GM12891 (cell line): ENCODE measurements around the gene CCDC194.

Experiments
- DNase-seq: peaks from one replicate; pipeline ENCODE4 v3.0.0; 2011; ENCODE audit warnings: low spot score; ENCODE audit not compliant: insufficient read length
- FAIRE-seq: peaks from 2 replicates; lab custom pipeline; 2011; peaks lifted over from hg19 to GRCh38; lab: Jason Lieb, UNC
- PAX5 ChIP-seq: IDR thresholded peaks from 2 replicates; pipeline ENCODE4 v1.6.1; 2011; ENCODE audit warnings: low read length, moderate library complexity, mild to moderate bottlenecking; ENCODE audit not compliant: insufficient read depth, severe bottlenecking
- POLR2A ChIP-seq: IDR thresholded peaks from 2 replicates; pipeline ENCODE4 v1.6.1; 2011; ENCODE audit warnings: low read depth, low read length, control low read depth
- POLR2AphosphoS5 ChIP-seq: IDR thresholded peaks from 2 replicates; pipeline ENCODE4 v1.6.1; 2011; ENCODE audit warnings: low read depth, low read length, control low read depth
- POU2F2 ChIP-seq: IDR thresholded peaks from 2 replicates; pipeline ENCODE4 v1.6.1; 2011; ENCODE audit warnings: low read depth, mild to moderate bottlenecking, control low read depth, low read length, moderate library complexity
- SPI1 ChIP-seq: IDR thresholded peaks from 2 replicates; pipeline ENCODE4 v1.6.1; 2011; ENCODE audit warnings: low read depth, low read length, control low read depth
- TAF1 ChIP-seq: IDR thresholded peaks from 2 replicates; pipeline ENCODE4 v1.6.1; 2011; ENCODE audit warnings: low read depth, low read length, control low read depth

Gene CCDC194

DNA sequence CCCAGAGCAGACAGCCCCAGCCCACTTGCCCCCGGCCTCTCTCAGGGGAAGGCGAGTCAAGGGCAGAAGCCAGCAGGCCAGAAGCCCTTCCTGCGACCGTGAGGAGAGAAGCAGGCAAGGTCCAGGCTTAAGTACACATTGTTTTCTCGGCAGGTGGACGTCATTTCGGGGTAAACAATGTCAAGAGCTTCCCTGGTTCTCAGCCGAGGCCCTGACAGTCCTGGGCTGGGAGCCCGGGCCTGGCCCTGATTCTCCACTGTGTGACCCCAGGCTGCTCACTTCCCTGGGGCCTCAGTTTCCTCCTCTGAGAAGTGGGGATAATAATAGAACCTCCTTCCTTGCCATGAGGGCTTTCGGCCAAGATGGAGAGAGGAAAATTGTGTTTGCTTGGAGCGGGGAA is 36.3 kb downstream of the CCDC194 start:
- FAIRE-seq (no peak), DNase-seq (no peak)
- TF ChIP-seq POLR2A (no peak), SPI1 (no peak), TAF1 (no peak), POLR2AphosphoS5 (no peak), PAX5 (no peak), POU2F2 (no peak)

DNA sequence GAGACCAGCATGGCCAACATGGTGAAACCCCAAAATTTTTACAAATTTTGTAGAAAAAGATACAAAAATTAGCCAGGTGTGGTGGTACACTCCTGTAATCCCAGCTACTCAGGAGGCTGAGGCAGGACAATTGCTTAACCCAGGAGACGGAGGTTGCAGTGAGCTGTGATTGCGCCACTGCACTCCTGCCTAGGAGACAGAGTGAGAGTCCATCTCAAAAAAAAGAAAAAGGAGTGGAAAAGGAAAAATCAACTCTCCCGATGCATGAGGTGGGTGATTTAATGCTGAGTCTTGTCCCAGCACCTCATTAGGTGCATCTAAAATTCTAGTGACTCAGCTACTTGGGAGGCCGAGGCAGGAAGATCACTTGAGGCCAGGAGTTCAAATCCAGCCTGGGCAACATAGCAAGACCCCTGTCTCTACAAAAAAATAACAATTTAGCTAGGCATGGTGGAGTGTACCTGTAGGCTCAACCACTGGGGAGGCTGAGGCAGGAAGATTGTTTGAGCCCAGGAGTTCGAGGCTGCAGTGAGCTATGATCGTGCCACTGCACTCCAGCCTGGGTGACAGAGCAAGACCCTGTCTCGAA is 36.8 kb downstream of the CCDC194 start:
- FAIRE-seq (no peak), DNase-seq (no peak)
- TF ChIP-seq PAX5 (no peak), TAF1 (no peak), SPI1 (no peak), POLR2AphosphoS5 (no peak), POU2F2 (no peak), POLR2A (no peak)

GRCh38 chr19:17353386-17353785 is 40.6 kb downstream of the CCDC194 start:
- TF ChIP-seq PAX5 (no peak), SPI1 (no peak), POLR2A (no peak), POU2F2 (no peak), POLR2AphosphoS5 (no peak), TAF1 (no peak)
- DNase-seq (no peak), FAIRE-seq (no peak)

DNA sequence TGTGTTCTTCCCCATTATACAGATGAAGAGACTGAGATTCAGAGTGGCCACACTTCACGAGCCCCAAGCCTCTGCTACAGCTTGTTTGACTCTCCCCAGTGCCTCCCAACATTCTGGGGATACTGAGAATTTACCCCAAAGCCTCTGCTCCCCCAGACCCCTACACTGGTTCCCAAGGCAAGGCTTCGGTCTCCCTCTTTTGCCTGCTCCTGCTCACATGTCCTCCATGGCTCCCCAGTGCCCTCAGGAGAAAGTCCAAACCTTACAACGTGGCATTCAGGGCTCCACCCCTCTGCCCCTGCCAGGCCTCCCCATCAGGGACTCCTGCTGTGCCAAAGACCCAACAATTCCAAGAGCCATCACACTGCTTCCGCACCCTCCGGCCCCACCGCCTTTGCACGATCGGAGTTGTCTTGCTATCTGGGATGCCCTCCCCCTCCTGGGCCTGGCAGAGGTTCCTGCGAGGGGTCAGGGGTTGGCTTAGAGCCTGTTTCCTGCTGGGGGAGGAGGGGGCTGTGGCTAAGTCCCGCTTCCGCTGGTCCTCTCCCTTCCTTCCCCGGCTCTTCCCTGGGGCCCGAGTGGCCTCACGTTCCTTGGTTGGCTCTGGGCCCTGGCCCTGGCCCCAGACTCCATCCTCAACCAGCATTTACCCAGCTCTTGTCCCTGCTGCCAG is 41.3 kb downstream of the CCDC194 start:
- no peak for DNase-seq
- TF ChIP-seq POU2F2 = no peak
- no peak for TF ChIP-seq POLR2AphosphoS5
- TF ChIP-seq POLR2A = no peak
- no peak for TF ChIP-seq PAX5
- no peak for TF ChIP-seq SPI1
- TF ChIP-seq TAF1 = no peak
- no peak for FAIRE-seq

GRCh38 chr19:17351815-17352435 is 42.1 kb downstream of the CCDC194 start:
- peak; percentile 79 for FAIRE-seq
- TF ChIP-seq PAX5 (no peak), SPI1 (no peak), TAF1 (no peak), POLR2AphosphoS5 (no peak), POLR2A (no peak), POU2F2 (no peak)
- no peak for DNase-seq

- TF ChIP-seq TAF1 (no peak), SPI1 (no peak), POLR2A (no peak)
- FAIRE-seq (no peak), DNase-seq (no peak)
These were observed 45.3 kb downstream of the CCDC194 start for GRCh38 chr19:17348700-17349099.

DNA sequence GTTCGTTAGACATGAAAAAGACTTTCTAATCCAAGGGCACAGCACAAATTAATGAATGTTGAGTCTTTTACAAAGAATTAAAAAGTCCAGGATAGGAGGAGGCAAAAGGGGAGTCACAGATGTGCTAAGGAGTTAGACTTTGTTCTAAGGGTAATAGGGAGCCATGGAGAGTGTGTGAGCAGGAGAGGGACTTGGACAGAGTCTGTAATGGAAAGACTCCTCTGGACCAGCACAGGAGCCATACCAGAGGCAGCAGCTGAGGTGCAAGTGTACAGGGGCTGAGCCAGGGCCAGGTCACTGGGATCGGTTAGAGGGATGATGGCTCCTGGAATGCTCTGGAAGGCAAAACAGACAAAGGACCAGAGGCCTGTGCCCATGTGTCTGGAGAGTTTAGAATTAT is 46.1 kb downstream of the CCDC194 start:
- TF ChIP-seq POU2F2 (no peak), POLR2AphosphoS5 (no peak), POLR2A (no peak), TAF1 (no peak), PAX5 (no peak), SPI1 (no peak)
- DNase-seq (no peak), FAIRE-seq (no peak)

DNA sequence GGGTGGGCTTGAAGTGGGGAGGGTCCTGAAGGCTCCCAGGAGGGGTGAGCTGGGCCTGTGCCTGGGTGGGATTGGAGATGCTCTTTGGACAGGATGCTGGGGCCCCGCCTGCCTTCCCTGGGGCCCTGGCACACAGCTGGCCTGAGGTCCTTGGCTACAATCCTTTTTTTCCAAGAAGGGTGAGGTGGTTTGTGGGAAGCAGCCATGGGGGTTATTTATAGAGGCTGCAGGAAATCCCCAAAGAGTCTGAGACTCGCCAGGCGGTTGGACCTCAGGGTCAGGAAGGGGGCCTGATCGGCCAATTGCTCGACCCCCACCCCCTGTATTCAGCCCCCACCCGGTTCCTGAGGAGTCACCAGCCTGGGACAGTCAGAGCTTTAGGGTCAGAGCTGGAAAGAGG is 46.6 kb downstream of the CCDC194 start:
- FAIRE-seq (no peak), DNase-seq (no peak)
- TF ChIP-seq POLR2A = no peak
- no peak for TF ChIP-seq POU2F2
- TF ChIP-seq TAF1 = no peak

GRCh38 chr19:17346109-17346671 is 47.8 kb downstream of the CCDC194 start:
- TF ChIP-seq TAF1 (no peak), SPI1 (no peak; the same call in 1 of the 2 replicates), PAX5 (no peak), POLR2A (no peak), POLR2AphosphoS5 (no peak), POU2F2 (no peak)
- peak; percentile 82 for DNase-seq
- FAIRE-seq = peak; percentile 88

DNA sequence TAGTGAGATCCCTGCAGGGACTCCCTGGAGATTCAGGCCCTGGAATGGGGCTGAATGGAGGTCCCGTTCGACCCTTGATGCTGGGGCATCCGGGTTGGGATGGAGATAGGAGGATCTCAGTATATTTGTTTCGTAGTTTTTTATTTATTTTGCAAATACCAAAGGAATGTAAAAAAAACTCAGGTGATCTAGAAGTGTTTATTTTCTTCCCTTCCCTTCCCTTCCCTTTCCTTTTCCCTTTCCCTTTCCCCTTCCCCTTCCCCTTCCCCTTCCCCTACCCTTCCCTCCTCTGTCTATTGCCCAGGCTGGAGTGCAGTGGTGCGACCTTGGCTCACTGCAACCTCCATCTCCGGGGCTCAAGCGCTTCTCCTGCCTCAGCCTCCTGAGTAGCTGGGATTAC is 52.2 kb downstream of the CCDC194 start:
- DNase-seq = no peak
- no peak for TF ChIP-seq POU2F2
- TF ChIP-seq TAF1 = no peak
- no peak for TF ChIP-seq SPI1
- no peak for TF ChIP-seq POLR2A
- TF ChIP-seq POLR2AphosphoS5 = no peak
- TF ChIP-seq PAX5 = no peak
- no peak for FAIRE-seq
